RKO (cell line): Measurements from ENCODE around the gene CD209.

ENCODE experiments used
- DNase-seq: peaks from one replicate; pipeline ENCODE4 v3.0.0-alpha.2; 2016; ENCODE audit warnings: low spot score

Gene CD209

DNA sequence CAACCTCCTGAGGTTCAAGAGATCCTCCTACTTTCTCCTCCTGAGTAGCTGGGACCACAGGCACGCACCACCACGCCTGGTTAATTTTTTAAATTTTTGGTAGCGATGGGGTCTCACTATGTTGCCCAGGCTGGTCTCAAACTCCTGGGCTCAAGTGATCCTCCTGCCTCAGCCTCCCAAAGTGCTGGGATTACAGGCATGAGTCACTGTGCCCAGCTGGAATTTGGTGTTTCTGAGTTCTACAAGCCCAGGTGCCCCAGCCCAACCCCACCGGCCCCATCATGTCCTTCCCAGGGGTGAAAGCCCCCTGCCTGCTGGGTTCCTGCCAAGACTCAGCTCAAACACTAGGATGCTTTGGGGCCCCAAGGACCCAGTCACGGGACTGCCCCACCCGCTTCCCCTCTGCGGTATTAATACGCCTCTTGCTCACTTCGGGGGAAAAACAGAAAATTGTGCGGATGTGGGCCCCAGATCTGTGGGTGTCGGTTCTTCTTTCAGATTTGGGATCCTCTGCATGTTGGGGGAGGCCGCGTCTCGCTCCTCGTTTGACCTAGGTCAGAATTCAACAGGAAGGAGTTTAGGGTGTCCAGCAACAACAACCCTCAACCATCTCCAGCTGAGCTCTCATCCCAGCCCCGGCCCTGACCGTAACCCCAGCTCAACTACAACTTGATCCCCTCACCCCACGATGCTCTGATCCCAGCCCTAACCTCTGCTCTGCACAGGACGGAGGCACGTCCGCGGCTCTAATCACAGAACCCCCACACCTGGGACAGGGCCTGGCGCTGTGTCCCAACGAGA, 41.7 kb downstream of the CD209 start:
- no peak for DNase-seq

DNA sequence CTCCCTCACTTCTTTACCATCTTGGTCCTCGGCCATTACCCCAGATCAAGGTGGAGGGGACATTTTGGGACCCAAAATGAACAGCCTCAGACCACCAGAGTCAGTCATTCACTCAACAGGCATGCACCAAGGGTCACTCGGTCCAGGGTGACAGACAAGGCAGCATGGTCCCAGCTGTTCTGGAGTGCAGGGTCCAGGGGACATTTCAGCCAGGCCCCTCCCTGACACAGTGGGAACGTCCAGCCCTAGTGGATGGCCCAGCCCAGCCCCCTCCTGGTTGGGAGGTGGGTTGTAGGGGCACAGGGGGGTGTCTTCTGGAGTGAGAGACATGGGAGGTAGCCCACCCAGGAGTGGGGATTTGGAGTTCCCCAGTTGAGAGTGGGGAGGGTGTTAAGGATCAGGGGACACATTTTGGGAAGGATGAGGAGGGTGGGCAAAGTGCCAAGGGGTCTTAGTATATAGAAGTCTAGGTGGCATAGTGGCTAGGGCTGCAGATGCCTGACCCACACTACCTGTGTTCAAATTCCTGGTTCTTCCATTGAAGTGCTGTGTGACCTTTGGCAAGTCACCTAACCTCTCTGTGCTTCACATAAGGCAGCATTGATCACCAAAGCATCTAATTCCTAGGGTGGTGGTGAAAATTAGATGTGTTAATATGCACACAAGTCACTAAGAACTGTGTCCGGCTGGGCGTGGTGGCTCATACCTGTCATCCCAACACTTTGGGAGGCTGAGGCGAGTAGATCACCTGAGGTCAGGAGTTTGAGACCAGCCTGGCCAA, 42.9 kb downstream of the CD209 start:
- no peak for DNase-seq

DNA sequence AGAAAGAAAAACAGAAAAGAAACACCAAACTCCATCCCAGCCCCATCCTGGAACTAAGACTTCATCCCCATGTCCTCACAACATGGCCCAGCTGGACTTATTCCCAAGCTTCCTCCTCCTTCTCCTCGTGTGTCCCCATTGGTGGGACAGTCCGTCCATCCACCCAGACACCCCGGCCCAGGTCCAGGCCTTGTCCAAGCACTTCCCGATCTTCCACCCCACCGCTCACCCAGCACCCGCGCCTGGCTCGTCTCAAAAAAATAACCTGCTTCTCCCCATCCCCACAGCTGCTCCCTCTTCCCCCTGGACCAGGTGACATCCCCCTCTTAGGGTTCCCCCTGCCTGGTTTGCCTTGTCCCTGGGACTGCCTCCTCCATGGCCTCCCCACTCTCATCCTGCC, 44.0 kb downstream of the CD209 start:
- no peak for DNase-seq

DNA sequence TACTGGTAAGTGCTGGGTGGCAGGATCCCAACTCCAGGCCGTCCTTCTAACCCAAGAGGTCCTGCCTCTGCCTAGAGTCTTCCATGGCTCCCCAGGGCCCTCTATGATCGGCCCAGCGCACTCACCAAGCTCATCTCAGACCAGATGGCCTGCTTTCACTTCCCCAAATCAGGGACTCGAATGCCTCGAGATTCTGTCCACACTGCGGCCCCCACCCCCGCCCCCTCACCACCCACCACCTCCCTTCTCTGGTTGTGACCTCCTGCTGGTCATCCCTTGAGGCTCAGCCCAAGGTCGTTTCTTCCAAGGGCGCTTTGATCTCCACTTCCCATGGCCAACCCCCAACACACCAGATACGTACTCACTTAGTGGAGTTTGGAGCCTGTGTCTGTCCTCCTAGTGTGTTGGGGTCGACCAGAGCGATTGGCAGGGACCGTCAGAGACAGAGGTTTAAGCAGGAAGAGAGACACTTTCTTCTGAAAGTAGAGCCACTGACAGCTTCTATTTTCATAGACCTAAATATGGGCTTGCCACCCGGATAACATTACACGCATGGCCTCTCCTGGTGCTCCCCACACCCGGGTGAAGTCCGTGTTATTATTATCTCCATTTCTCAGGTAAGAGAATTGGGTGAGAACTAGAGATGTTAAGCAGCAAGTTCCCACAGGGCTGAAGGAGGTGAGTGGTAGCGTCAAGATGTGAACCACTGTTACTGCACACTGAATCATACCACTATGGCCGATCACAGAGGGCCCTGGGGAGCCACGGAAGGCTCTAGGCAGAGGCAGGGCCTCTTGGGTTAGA, 45.5 kb downstream of the CD209 start, which contains the start of gene FCER2:
TSS of gene FCER2 (minus strand) at position 478 of the 804 bp plus-strand sequence. CDS start 2,371 bp downstream, outside the sequence.
- DNase-seq = no peak

DNA sequence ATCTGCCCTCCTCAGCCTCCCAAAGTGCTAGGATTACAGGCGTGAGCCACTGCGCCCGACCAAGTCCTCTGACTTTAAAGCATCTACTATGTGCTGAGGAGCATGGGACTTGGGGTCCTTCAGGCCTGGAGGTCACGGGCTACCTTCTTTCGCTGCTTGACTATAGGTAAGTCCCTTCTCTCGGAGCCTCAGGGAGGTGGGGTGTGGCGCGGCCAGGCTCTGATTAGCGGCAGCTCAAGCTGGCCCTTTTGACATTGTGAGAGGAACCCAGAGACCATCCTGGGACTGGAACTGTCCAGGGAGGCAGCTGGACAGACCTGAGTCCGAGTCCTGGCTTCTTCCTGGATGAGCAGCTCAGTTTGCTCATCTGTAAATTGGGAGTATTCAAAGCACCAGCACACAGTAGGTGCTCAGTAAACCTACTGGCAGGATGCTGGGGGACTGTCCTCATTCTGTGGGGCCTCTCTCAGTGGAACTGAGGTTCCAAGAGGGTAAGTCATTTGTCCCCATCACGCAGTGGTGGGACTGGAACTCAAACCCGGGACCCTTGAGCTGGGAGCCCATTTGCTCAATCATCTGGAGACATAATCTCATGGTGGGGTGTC, 46.2 kb downstream of the CD209 start:
- no peak for DNase-seq

DNA sequence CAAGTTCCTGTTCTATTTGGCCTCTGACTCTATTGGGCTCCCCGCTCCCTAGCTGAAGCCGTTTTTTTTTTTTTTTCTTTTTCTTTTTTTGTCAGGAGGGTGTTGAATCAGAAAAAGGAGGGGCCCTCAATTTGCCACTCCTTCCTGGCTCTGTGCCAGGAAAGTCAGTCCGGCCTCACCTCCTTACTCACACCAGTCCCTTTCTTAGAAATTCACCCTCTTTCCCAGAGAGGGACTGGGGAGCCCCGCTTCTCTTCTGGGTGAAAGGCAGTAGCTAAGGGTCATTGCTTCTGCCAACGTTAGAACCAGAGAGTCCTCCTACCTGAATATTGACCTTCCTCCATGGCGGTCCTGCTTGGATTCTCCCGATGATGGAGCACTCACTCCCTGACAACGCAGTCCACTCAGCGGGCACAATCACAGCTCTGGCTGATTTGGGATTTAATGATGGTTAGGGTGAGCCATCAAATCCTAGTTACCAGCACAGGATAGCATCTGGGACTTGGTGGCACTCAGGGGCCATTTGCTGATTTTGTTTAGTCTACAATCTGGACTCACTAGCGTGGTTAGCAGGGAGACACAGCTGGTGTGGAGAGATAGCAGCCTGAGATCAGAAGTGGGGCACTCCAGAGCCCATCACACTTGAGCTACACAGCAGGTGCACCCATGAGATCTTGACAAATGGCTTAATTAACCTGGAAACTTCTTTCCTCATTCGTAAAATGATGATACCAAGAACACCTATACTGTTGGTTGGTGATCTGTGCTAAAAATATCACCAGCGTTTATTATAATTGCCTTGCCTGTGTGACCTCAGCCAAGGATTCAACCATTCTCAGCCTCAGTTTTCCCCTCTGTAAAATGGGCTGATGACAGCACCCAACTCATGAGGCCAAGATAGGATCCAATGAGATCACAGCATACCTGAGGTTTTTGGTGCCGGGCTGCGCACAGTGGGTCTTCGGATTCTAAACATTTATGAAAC, 47.6 kb downstream of the CD209 start:
- peak; percentile 81 for DNase-seq

GRCh38 chr19:7699003-7699402, 48.3 kb downstream of the CD209 start:
- DNase-seq = no peak

DNA sequence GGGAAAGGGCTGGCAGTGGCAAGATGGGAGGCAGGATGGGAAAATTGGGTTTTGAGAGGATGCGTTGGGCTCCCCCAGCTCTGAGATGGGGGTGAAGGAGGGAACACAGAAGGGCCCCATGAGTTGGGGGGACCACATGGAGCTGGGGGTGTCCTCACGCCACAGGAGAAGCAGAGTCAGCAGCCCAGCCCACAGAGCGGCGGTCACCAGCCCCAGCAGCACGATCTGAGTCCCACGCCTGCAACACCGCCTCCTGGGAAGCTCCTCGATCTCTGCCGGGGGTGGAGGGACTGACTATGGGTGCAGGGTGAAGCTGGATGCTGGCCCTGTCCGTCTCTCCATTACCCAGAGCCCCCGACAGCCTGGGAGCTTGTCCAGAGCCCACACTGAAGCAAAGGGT, 48.8 kb downstream of the CD209 start:
- DNase-seq = no peak

DNA sequence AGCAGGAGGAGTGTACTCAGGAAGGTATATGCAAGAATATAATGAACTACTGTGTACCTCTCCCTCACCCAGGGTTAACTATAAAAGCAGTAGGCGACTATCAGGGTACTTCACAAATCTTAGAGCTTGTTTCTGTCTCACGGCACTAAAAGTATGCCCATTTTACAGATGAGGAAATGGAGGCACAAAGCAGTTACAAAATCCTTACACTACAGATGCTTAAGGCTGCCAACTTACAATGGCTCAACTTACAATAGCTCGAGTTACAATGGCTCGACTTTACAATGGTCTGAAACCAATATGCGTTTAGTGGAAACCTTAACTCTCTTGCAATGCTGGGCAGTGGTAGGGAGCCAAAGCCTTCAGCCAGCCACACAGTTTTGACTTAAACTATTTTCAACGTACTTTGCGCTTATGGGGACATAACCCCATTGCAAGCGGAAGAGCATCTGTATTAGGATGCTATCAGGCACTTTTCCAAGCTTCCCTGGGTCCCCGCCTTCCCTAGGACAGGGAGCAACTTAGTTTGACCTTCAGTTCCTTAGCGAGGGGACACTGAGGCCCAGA, 49.5 kb downstream of the CD209 start:
- no peak for DNase-seq

DNA sequence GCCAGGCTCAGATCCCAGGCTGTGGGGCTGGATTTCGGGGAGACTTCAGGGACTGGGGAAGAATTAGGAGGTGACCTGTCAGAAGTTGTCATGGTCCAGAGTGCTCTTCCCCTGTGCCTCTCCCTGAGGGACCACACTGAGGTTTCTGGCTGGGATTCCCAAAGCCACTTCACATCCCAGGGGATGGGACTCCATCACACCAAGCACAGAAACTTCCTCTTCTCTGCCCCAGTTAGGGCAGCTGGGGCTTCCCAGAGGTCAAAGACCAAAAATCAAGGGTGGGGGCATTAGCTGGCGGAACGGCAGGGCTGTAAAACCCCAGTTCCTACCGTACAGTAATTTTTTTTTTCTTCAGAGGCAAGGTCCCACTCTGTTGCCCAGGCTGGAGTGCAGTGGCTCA, 52.8 kb downstream of the CD209 start:
- no peak for DNase-seq

DNA sequence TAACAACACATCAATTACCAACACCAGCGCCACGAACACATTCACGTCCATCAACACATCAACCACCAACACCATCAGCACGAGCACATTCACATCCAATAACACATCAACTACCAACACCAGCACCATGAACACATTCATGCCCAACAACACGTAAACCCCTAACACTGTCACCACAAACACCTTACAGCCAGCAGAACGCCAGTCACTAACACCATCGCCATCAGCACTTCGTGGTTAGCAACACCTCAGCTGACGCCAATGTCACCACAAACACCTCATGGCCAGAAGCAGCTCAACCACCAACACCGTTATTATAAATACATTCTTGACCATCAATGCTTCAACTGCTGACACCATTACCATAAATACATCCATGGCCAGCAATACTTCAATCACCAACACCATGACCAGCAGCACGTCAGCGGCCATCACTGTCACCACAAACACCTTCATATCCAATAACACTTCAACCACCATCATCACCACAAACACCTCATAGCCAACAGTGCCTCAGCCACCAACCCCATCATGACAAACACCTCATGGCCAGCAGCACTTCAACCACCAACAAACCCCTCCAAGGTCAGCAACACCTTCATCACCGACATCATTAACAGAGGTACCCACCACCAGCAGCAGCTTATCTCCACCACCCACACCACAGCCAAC, 54.8 kb downstream of the CD209 start:
- DNase-seq = no peak

DNA sequence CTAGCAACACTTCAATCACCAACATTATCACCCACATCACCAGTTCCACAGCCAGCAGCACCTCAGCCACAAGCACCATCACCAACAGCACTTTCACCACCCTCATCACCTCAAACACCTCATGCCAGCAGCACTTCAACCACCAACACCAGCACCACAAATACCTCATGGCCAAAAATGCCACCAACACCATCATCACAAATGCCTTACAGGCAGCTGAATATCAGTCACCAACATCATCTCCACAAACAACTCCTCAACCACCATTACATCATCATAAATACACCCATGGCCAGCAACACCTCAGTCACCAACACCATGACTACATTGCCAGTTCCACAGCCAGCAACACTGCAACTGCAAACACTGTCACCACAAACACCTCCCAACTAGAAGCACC, 55.8 kb downstream of the CD209 start:
- DNase-seq = no peak

- DNase-seq = no peak
These were observed 56.5 kb downstream of the CD209 start for GRCh38 chr19:7690779-7691258.
